ENCODE data around the gene PFDN1. TPM values are rescaled to one million over a fixed set of nuclear protein-coding genes. Genes with fewer than 3 reads are reported as not detected.

Gene PFDN1
- polyA plus RNA-seq, 6 donors from 2014 or later, result 110 to 269 (median 140) TPM

GRCh38 chr5:140259500-140259899, 43.4 kb downstream of the PFDN1 start:
- H3K27ac Mint-ChIP-seq, result no peak overlapping the region
- ATAC-seq (ENCODE audit: low read depth in 2 of 2), result no peak

GRCh38 chr5:140258873-140259272, 44.0 kb downstream of the PFDN1 start:
- DNase-seq (no peak), ATAC-seq (ENCODE audit: low read depth in 2 of 2) (no peak)
- Mint-ChIP-seq H3K4me1 (peaks cover 4 to 17% (median 6%) of the 10 kb centered on the region in 3 donors), H3K4me3 (no peak overlapping the region), H3K9me3 (no peaks in the 10 kb centered on the region), H3K27ac (peak overlapping the region in 2 of 6 donors; percentile 55 to 62), H3K27me3 (no peaks in the 10 kb centered on the region), H3K36me3 (peaks cover 22 to 29% of the 10 kb centered on the region in 2 donors)

More at GRCh38 chr5:140259500-140259899, 43.4 kb downstream of the PFDN1 start:
- DNase-seq, result no peak
- Mint-ChIP-seq H3K9me3 (no peaks in the 10 kb centered on the region), H3K4me3 (no peak overlapping the region), H3K4me1 (peaks cover 4 to 17% (median 6%) of the 10 kb centered on the region in 3 donors), H3K27me3 (no peaks in the 10 kb centered on the region), H3K36me3 (peaks cover 22 to 29% of the 10 kb centered on the region in 2 donors)

GRCh38 chr5:140258016-140258415, 44.9 kb downstream of the PFDN1 start:
- H3K36me3 Mint-ChIP-seq, result peaks cover 22 to 29% of the 10 kb centered on the region in 2 donors
- DNase-seq, result no peak
- no peak for ATAC-seq (ENCODE audit: low read depth in 2 of 2)
- H3K9me3 Mint-ChIP-seq, result no peaks in the 10 kb centered on the region
- H3K4me3 Mint-ChIP-seq, result no peak overlapping the region
- H3K27me3 Mint-ChIP-seq, result no peaks in the 10 kb centered on the region
- H3K4me1 Mint-ChIP-seq, result peaks cover 4 to 17% (median 6%) of the 10 kb centered on the region in 3 donors
- H3K27ac Mint-ChIP-seq, result no peak overlapping the region

- DNase-seq (no peak), ATAC-seq (ENCODE audit: low read depth in 2 of 2) (no peak)
- Mint-ChIP-seq H3K27ac (no peak overlapping the region), H3K27me3 (no peaks in the 10 kb centered on the region), H3K4me1 (peaks cover 15 to 27% (median 17%) of the 10 kb centered on the region in 3 donors), H3K4me3 (no peak overlapping the region), H3K36me3 (peaks cover 22 to 29% of the 10 kb centered on the region in 2 donors), H3K9me3 (no peaks in the 10 kb centered on the region)
These were observed 46.2 kb downstream of the PFDN1 start for GRCh38 chr5:140256726-140257125.

GRCh38 chr5:140255460-140256157, 47.3 kb downstream of the PFDN1 start:
- Mint-ChIP-seq H3K27me3 (no peaks in the 10 kb centered on the region), H3K4me3 (no peak overlapping the region), H3K4me1 (peaks cover 19 to 28% (median 24%) of the 10 kb centered on the region in 3 donors), H3K36me3 (peaks cover 22 to 29% of the 10 kb centered on the region in 2 donors), H3K27ac (no peak overlapping the region), H3K9me3 (no peaks in the 10 kb centered on the region)
- ATAC-seq (ENCODE audit: low read depth in 2 of 2) (no peak), DNase-seq (no peak)

GRCh38 chr5:140253985-140254384, 48.9 kb downstream of the PFDN1 start:
- H3K27me3 Mint-ChIP-seq, result no peaks in the 10 kb centered on the region
- H3K4me1 Mint-ChIP-seq, result peaks cover 33 to 44% (median 37%) of the 10 kb centered on the region in 3 donors
- no peaks in the 10 kb centered on the region for H3K9me3 Mint-ChIP-seq
- H3K27ac Mint-ChIP-seq, result peak overlapping the region in 1 of 6 donors; percentile 24
- peaks cover 16 to 18% of the 10 kb centered on the region in 2 donors for H3K36me3 Mint-ChIP-seq
- DNase-seq, result no peak
- no peak for ATAC-seq (ENCODE audit: low read depth in 2 of 2)
- H3K4me3 Mint-ChIP-seq, result no peak overlapping the region

GRCh38 chr5:140252470-140253126, 50.3 kb downstream of the PFDN1 start:
- DNase-seq (no peak), ATAC-seq (ENCODE audit: low read depth in 2 of 2) (no peak)
- H3K36me3 Mint-ChIP-seq, result peaks cover 3 to 4% of the 10 kb centered on the region in 2 donors
- no peaks in the 10 kb centered on the region for H3K9me3 Mint-ChIP-seq
- no peak overlapping the region for H3K4me3 Mint-ChIP-seq
- H3K27ac Mint-ChIP-seq, result peak overlapping the region in 3 of 6 donors; percentile 22 to 36 (median 26)
- H3K27me3 Mint-ChIP-seq, result no peaks in the 10 kb centered on the region
- H3K4me1 Mint-ChIP-seq, result peaks cover 33 to 40% (median 34%) of the 10 kb centered on the region in 3 donors

- ATAC-seq (ENCODE audit: low read depth in 2 of 2), result peak; percentile 85 to 92
- no peaks in the 10 kb centered on the region for H3K9me3 Mint-ChIP-seq
- peaks cover 31 to 35% (median 33%) of the 10 kb centered on the region in 3 donors for H3K4me1 Mint-ChIP-seq
- peak; percentile 42 for DNase-seq
- no peak overlapping the region for H3K4me3 Mint-ChIP-seq
- peak overlapping the region in 4 of 6 donors; percentile 75 to 95 (median 80) for H3K27ac Mint-ChIP-seq
- no peaks in the 10 kb centered on the region for H3K27me3 Mint-ChIP-seq
- no peaks in the 10 kb centered on the region for H3K36me3 Mint-ChIP-seq
These were observed 51.4 kb downstream of the PFDN1 start for GRCh38 chr5:140251527-140251973.

GRCh38 chr5:140250386-140250785, 52.5 kb downstream of the PFDN1 start:
- H3K4me3 Mint-ChIP-seq, result peak overlapping the region in 1 of 8 donors; percentile 26
- ATAC-seq (ENCODE audit: low read depth in 2 of 2), result no peak
- H3K4me1 Mint-ChIP-seq, result peaks cover 32 to 39% (median 38%) of the 10 kb centered on the region in 3 donors
- no peaks in the 10 kb centered on the region for H3K9me3 Mint-ChIP-seq
- no peak for DNase-seq
- no peaks in the 10 kb centered on the region for H3K27me3 Mint-ChIP-seq
- H3K27ac Mint-ChIP-seq, result peak overlapping the region in 4 of 6 donors; percentile 11 to 64 (median 50)
- no peaks in the 10 kb centered on the region for H3K36me3 Mint-ChIP-seq

GRCh38 chr5:140249536-140249935, 53.4 kb downstream of the PFDN1 start:
- H3K9me3 Mint-ChIP-seq, result no peaks in the 10 kb centered on the region
- H3K36me3 Mint-ChIP-seq, result no peaks in the 10 kb centered on the region
- ATAC-seq (ENCODE audit: low read depth in 2 of 2) (peak; percentile 26 to 27), DNase-seq (no peak)
- H3K4me3 Mint-ChIP-seq, result no peak overlapping the region
- H3K4me1 Mint-ChIP-seq, result peaks cover 41 to 47% (median 47%) of the 10 kb centered on the region in 3 donors
- H3K27ac Mint-ChIP-seq, result peak overlapping the region in 3 of 6 donors; percentile 13 to 78 (median 74)
- H3K27me3 Mint-ChIP-seq, result no peaks in the 10 kb centered on the region

GRCh38 chr5:140248414-140248813, 54.5 kb downstream of the PFDN1 start:
- DNase-seq (no peak), ATAC-seq (ENCODE audit: low read depth in 2 of 2) (no peak)
- Mint-ChIP-seq H3K27me3 (no peaks in the 10 kb centered on the region), H3K4me3 (no peak overlapping the region), H3K4me1 (peaks cover 43 to 50% (median 50%) of the 10 kb centered on the region in 3 donors), H3K9me3 (no peaks in the 10 kb centered on the region), H3K36me3 (no peaks in the 10 kb centered on the region), H3K27ac (peak overlapping the region in 1 of 6 donors; percentile 44)

- Mint-ChIP-seq H3K36me3 (no peaks in the 10 kb centered on the region), H3K4me3 (no peak overlapping the region), H3K9me3 (no peaks in the 10 kb centered on the region), H3K27ac (no peak overlapping the region), H3K27me3 (no peaks in the 10 kb centered on the region), H3K4me1 (peaks cover 31 to 37% (median 35%) of the 10 kb centered on the region in 3 donors)
- DNase-seq (no peak), ATAC-seq (ENCODE audit: low read depth in 2 of 2) (no peak)
These were observed 56.4 kb downstream of the PFDN1 start for GRCh38 chr5:140246378-140247122.

GRCh38 chr5:140245926-140246325, 57.0 kb downstream of the PFDN1 start:
- H3K4me3 Mint-ChIP-seq, result no peak overlapping the region
- H3K27me3 Mint-ChIP-seq, result no peaks in the 10 kb centered on the region
- no peaks in the 10 kb centered on the region for H3K36me3 Mint-ChIP-seq
- ATAC-seq (ENCODE audit: low read depth in 2 of 2) (no peak), DNase-seq (no peak)
- no peaks in the 10 kb centered on the region for H3K9me3 Mint-ChIP-seq
- peak overlapping the region in 1 of 6 donors; percentile 42 for H3K27ac Mint-ChIP-seq
- H3K4me1 Mint-ChIP-seq, result peaks cover 27 to 33% (median 31%) of the 10 kb centered on the region in 3 donors

Data from naive B cell (primary cell).